ENCODE results near the gene VEZT. TPM values are rescaled to one million over a fixed set of nuclear protein-coding genes. Genes with fewer than 3 reads are reported as not detected.

VEZT gene
- total RNA-seq, 1 donor from 2014 or later: 80.2 TPM

GRCh38 chr12:95198914-95199313 is 18.7 kb upstream of the VEZT start:
- DNase-seq (ENCODE audit: low read depth in 2 of 2): no peak

- DNase-seq (ENCODE audit: low read depth in 2 of 2): peak in 1 of 2 donors; percentile 39
Measured at GRCh38 chr12:95200128-95200894, 17.3 kb upstream of the VEZT start.

GRCh38 chr12:95201056-95201670 is 16.4 kb upstream of the VEZT start:
- DNase-seq (ENCODE audit: low read depth in 2 of 2): peak in 1 of 2 donors; percentile 51

GRCh38 chr12:95202691-95203486 is 14.7 kb upstream of the VEZT start:
- peak in 1 of 2 donors; percentile 77 for DNase-seq (ENCODE audit: low read depth in 2 of 2)

GRCh38 chr12:95203487-95204030 is 14.0 kb upstream of the VEZT start:
- DNase-seq (ENCODE audit: low read depth in 2 of 2): peak in 1 of 2 donors; percentile 44

GRCh38 chr12:95204141-95204866 is 13.3 kb upstream of the VEZT start:
- DNase-seq (ENCODE audit: low read depth in 2 of 2): peak in 1 of 2 donors; percentile 88

- DNase-seq (ENCODE audit: low read depth in 2 of 2): no peak
Measured at GRCh38 chr12:95205016-95205624, 12.5 kb upstream of the VEZT start.

GRCh38 chr12:95205685-95206084 is 11.9 kb upstream of the VEZT start:
- peak in 1 of 2 donors; percentile 82 for DNase-seq (ENCODE audit: low read depth in 2 of 2)

- no peak for DNase-seq (ENCODE audit: low read depth in 2 of 2)
Measured at GRCh38 chr12:95206916-95207315, 10.7 kb upstream of the VEZT start.

GRCh38 chr12:95207407-95207806 is 10.2 kb upstream of the VEZT start:
- DNase-seq (ENCODE audit: low read depth in 2 of 2): no peak

- no peak for DNase-seq (ENCODE audit: low read depth in 2 of 2)
Measured at GRCh38 chr12:95208678-95209077, 8.9 kb upstream of the VEZT start.

- peak in 1 of 2 donors; percentile 46 for DNase-seq (ENCODE audit: low read depth in 2 of 2)
Measured at GRCh38 chr12:95212586-95212985, 5.0 kb upstream of the VEZT start.

GRCh38 chr12:95213119-95213518 is 4.5 kb upstream of the VEZT start:
- no peak for DNase-seq (ENCODE audit: low read depth in 2 of 2)

- DNase-seq (ENCODE audit: low read depth in 2 of 2): no peak
Measured at GRCh38 chr12:95213928-95214327, 3.7 kb upstream of the VEZT start.

- peak in 1 of 2 donors; percentile 37 for DNase-seq (ENCODE audit: low read depth in 2 of 2)
Measured at GRCh38 chr12:95214466-95214865, 3.1 kb upstream of the VEZT start.

GRCh38 chr12:95215949-95216348 is 1.7 kb upstream of the VEZT start:
- peak in 1 of 2 donors; percentile 78 for DNase-seq (ENCODE audit: low read depth in 2 of 2)

- DNase-seq (ENCODE audit: low read depth in 2 of 2): no peak
Measured at GRCh38 chr12:95216711-95217376, 763 bp upstream of the VEZT start.

GRCh38 chr12:95218150-95219133 is 835 bp downstream of the VEZT start:
- DNase-seq (ENCODE audit: low read depth in 2 of 2): peak; percentile 69 to 85

- no peak for DNase-seq (ENCODE audit: low read depth in 2 of 2)
Measured at GRCh38 chr12:95220190-95220589, 2.6 kb downstream of the VEZT start.

All from dermis microvascular lymphatic vessel endothelial cell (primary cell).